Panc1 (cell line): ENCODE results near the gene RPUSD1.

Source experiments
- POLR2AphosphoS5 ChIP-seq: IDR thresholded peaks from 2 replicates; pipeline ENCODE4 v1.6.1; 2012; ENCODE audit warnings: mild to moderate bottlenecking, low read depth, low read length, moderate library complexity
- TF ChIP-seq, protein P1 (sequence below): fragments of 450-650 bp; IDR thresholded peaks from 2 replicates; pipeline ENCODE4 v1.5.1; 2017; ENCODE audit warnings: mild to moderate bottlenecking
- TF ChIP-seq, protein P2 (sequence below), 2 experiments: IDR thresholded peaks; 2 replicates each; pipeline ENCODE4 v1.6.1; 2011 to 2012; ENCODE audit warnings: low read depth in 2 of 2, control low read depth in 1 of 2, low read length in 1 of 2, mild to moderate bottlenecking in 1 of 2, moderate library complexity in 1 of 2; ENCODE audit not compliant: insufficient read depth in 1 of 2

GRCh38 chr16:804193-805048 lies 16.2 kb upstream of the RPUSD1 start:
- TF ChIP-seq, protein P1, sequence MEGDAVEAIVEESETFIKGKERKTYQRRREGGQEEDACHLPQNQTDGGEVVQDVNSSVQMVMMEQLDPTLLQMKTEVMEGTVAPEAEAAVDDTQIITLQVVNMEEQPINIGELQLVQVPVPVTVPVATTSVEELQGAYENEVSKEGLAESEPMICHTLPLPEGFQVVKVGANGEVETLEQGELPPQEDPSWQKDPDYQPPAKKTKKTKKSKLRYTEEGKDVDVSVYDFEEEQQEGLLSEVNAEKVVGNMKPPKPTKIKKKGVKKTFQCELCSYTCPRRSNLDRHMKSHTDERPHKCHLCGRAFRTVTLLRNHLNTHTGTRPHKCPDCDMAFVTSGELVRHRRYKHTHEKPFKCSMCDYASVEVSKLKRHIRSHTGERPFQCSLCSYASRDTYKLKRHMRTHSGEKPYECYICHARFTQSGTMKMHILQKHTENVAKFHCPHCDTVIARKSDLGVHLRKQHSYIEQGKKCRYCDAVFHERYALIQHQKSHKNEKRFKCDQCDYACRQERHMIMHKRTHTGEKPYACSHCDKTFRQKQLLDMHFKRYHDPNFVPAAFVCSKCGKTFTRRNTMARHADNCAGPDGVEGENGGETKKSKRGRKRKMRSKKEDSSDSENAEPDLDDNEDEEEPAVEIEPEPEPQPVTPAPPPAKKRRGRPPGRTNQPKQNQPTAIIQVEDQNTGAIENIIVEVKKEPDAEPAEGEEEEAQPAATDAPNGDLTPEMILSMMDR = no peak
- no peak for TF ChIP-seq POLR2AphosphoS5
- TF ChIP-seq, protein P2, sequence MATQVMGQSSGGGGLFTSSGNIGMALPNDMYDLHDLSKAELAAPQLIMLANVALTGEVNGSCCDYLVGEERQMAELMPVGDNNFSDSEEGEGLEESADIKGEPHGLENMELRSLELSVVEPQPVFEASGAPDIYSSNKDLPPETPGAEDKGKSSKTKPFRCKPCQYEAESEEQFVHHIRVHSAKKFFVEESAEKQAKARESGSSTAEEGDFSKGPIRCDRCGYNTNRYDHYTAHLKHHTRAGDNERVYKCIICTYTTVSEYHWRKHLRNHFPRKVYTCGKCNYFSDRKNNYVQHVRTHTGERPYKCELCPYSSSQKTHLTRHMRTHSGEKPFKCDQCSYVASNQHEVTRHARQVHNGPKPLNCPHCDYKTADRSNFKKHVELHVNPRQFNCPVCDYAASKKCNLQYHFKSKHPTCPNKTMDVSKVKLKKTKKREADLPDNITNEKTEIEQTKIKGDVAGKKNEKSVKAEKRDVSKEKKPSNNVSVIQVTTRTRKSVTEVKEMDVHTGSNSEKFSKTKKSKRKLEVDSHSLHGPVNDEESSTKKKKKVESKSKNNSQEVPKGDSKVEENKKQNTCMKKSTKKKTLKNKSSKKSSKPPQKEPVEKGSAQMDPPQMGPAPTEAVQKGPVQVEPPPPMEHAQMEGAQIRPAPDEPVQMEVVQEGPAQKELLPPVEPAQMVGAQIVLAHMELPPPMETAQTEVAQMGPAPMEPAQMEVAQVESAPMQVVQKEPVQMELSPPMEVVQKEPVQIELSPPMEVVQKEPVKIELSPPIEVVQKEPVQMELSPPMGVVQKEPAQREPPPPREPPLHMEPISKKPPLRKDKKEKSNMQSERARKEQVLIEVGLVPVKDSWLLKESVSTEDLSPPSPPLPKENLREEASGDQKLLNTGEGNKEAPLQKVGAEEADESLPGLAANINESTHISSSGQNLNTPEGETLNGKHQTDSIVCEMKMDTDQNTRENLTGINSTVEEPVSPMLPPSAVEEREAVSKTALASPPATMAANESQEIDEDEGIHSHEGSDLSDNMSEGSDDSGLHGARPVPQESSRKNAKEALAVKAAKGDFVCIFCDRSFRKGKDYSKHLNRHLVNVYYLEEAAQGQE (IDR thresholded peaks at IDR 0.05; ENCODE audit: insufficient read depth in 1 of 2, low read depth in 2 of 2, low read length in 1 of 2) = no peak
